Vagina (tissue), 2 donors: Measurements from ENCODE around the gene MARCHF11.

Experiments used
- POLR2A ChIP-seq, 2 donors: fragments of 450-650 bp; IDR thresholded peaks; one replicate each; pipeline ENCODE4 v1.6.1; 2017; ENCODE audit warnings: antibody characterized with exemption in 2 of 2, mild to moderate bottlenecking in 2 of 2, moderate library complexity in 2 of 2
- TF ChIP-seq, protein P1 (sequence below), 3 experiments: fragments of 450-650 bp in 2 of 3; fragments of 200-600 bp in 1 of 3; sonication (generic) in 1 of 3; IDR thresholded peaks; one replicate each; pipeline ENCODE4 v1.5.1; 2017 to 2019; ENCODE audit warnings: antibody characterized with exemption in 3 of 3, mild to moderate bottlenecking in 2 of 3, moderate library complexity in 2 of 3

- no peak for TF ChIP-seq POLR2A (IDR thresholded peaks at IDR 0.05)
- TF ChIP-seq, protein P1, sequence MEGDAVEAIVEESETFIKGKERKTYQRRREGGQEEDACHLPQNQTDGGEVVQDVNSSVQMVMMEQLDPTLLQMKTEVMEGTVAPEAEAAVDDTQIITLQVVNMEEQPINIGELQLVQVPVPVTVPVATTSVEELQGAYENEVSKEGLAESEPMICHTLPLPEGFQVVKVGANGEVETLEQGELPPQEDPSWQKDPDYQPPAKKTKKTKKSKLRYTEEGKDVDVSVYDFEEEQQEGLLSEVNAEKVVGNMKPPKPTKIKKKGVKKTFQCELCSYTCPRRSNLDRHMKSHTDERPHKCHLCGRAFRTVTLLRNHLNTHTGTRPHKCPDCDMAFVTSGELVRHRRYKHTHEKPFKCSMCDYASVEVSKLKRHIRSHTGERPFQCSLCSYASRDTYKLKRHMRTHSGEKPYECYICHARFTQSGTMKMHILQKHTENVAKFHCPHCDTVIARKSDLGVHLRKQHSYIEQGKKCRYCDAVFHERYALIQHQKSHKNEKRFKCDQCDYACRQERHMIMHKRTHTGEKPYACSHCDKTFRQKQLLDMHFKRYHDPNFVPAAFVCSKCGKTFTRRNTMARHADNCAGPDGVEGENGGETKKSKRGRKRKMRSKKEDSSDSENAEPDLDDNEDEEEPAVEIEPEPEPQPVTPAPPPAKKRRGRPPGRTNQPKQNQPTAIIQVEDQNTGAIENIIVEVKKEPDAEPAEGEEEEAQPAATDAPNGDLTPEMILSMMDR (IDR thresholded peaks at IDR 0.05) = no peak
Observed at GRCh38 chr5:16061163-16061562, 118.4 kb downstream of the MARCHF11 start.
